Measurements from ENCODE around the gene CAPN5. TPM values are rescaled to one million over a fixed set of nuclear protein-coding genes. Genes with fewer than 3 reads are reported as not detected.
A peak's percentile ranks its signal among the peaks of the same experiment; 100 is the strongest.
"Not testable (repeated sequence)": the region's sequence is repeated elsewhere in the genome, so short reads cannot be mapped to it uniquely, and the experiment has no call there.

The CAPN5 gene
- 7.4 and 9.6 TPM in 2 replicates for total RNA-seq (ENCODE audit: low replicate concordance)

GRCh38 chr11:77066229-77067042 lies at the start of gene CAPN5:
CAPN5 (plus strand) TSS chr11:77066971; CDS start chr11:77084887, 17,916 bp downstream.
- Mint-ChIP-seq H3K4me1 (peaks cover 21% of the 10 kb centered on the region), H3K4me3 (peak within 1 kb of the TSS; percentile 91), H3K9me3 (peaks cover 2% of the 10 kb centered on the region), H3K27me3 (ENCODE audit: insufficient read depth, low read depth) (peaks cover 10% of the 10 kb centered on the region), H3K36me3 (no peaks in the 10 kb centered on the region), H3K27ac (peak within 1 kb of the TSS; percentile 66)
- Histone ChIP-seq H3K4me3 (peak within 1 kb of the TSS; percentile 75), H3K27ac (peak within 1 kb of the TSS; percentile 65), H3F3A (ENCODE audit: low read depth) (peaks cover 14% of the 10 kb centered on the region), H3K9me3 (ENCODE audit: low read depth) (no peaks in the 10 kb centered on the region), H3K9ac (peak within 1 kb of the TSS; percentile 64), H4K20me1 (ENCODE audit: low read depth) (peaks cover 3% of the 10 kb centered on the region), H3K4me2 (peak within 1 kb of the TSS; percentile 98), H3K79me2 (ENCODE audit: low read depth) (no peaks in the 10 kb centered on the region), H3K27me3 (peaks cover 10% of the 10 kb centered on the region), H2AFZ (replicated peaks) (peak within 1 kb of the TSS; percentile 93), H3K36me3 (no peaks in the 10 kb centered on the region), H3K4me1 (peaks cover 13% of the 10 kb centered on the region)
- peak; percentile 98 for DNase-seq (ENCODE audit: low spot score)
- TF ChIP-seq EZH2 (IDR thresholded peaks at IDR 0.05) (no peak), CTCF (IDR thresholded peaks at IDR 0.05) (peak; percentile 50)

- not testable (repeated sequence) for H4K20me1 ChIP-seq (ENCODE audit: low read depth); H3F3A ChIP-seq (ENCODE audit: low read depth); H3K4me3 Mint-ChIP-seq; H3K9ac ChIP-seq; H3K27ac ChIP-seq; H3K9me3 Mint-ChIP-seq; DNase-seq (ENCODE audit: low spot score); H3K79me2 ChIP-seq (ENCODE audit: low read depth); H3K27me3 ChIP-seq; H2AFZ ChIP-seq (replicated peaks); H3K27ac Mint-ChIP-seq; H3K4me3 ChIP-seq; H3K4me1 ChIP-seq; H3K9me3 ChIP-seq (ENCODE audit: low read depth); H3K36me3 ChIP-seq; H3K4me2 ChIP-seq; H3K36me3 Mint-ChIP-seq; H3K27me3 Mint-ChIP-seq (ENCODE audit: insufficient read depth, low read depth)
- peaks cover 10% of the 10 kb centered on the region for H3K4me1 Mint-ChIP-seq
Observed at GRCh38 chr11:77018396-77018924, 48.3 kb upstream of the CAPN5 start.

- Mint-ChIP-seq H3K36me3 (peaks cover 10% of the 10 kb centered on the region), H3K27me3 (ENCODE audit: insufficient read depth, low read depth) (no peaks in the 10 kb centered on the region)
Observed at GRCh38 chr11:77019976-77020595, 46.7 kb upstream of the CAPN5 start.

More at GRCh38 chr11:77019976-77020595, 46.7 kb upstream of the CAPN5 start:
- no peak overlapping the region for H2AFZ ChIP-seq (replicated peaks)
- TF ChIP-seq EZH2 (IDR thresholded peaks at IDR 0.05) (no peak), CTCF (IDR thresholded peaks at IDR 0.05) (no peak), EZH2phosphoT487 (IDR thresholded peaks at IDR 0.05) (no peak)
- no peak for DNase-seq (ENCODE audit: low spot score)
- no peak overlapping the region for H3K4me2 ChIP-seq
- no peaks in the 10 kb centered on the region for H3K36me3 ChIP-seq
- Mint-ChIP-seq H3K4me3 (no peak overlapping the region), H3K9me3 (no peaks in the 10 kb centered on the region), H3K27ac (no peak overlapping the region), H3K4me1 (peaks cover 10% of the 10 kb centered on the region)
- H4K20me1 ChIP-seq (ENCODE audit: low read depth), result no peaks in the 10 kb centered on the region
- no peaks in the 10 kb centered on the region for H3K9me3 ChIP-seq (ENCODE audit: low read depth)
- no peaks in the 10 kb centered on the region for H3F3A ChIP-seq (ENCODE audit: low read depth)
- H3K4me1 ChIP-seq, result no peaks in the 10 kb centered on the region
- no peaks in the 10 kb centered on the region for H3K79me2 ChIP-seq (ENCODE audit: low read depth)
- no peak overlapping the region for H3K4me3 ChIP-seq
- H3K27ac ChIP-seq, result no peak overlapping the region
- no peaks in the 10 kb centered on the region for H3K27me3 ChIP-seq
- H3K9ac ChIP-seq, result no peak overlapping the region

All from neural progenitor cell (in vitro differentiated cells).